Endothelial cell of umbilical vein (primary cell): ENCODE measurements around the gene CPB2. TPM values are rescaled to one million over a fixed set of nuclear protein-coding genes. Genes with fewer than 3 reads are reported as not detected.

Source experiments
- BruUV-seq: library from RNA; stranded (reverse); fragments of 400-500 nt; replicated peaks from 2 replicates; lab custom pipeline; 2021; lab: Mats Ljungman, UMichigan
- CTCF ChIA-PET: fragments of 300-600, 350-600 bp; sonication (Branson Sonifier 250); formaldehyde crosslinking; loops from one replicate; lab custom pipeline; 2021; ENCODE audit warnings: antibody characterized with exemption, inconsistent platforms; lab: Charles Lee
- POLR2A ChIA-PET: fragments of 300-600, 350-600 bp; sonication (Branson Sonifier 250); formaldehyde crosslinking; loops from one replicate; lab custom pipeline; 2021; ENCODE audit warnings: antibody characterized with exemption, inconsistent platforms; lab: Charles Lee
- DNase-seq: peaks from one replicate; pipeline ENCODE4 v3.0.0-alpha.2; 2011; ENCODE audit warnings: low read depth, low spot score
- FAIRE-seq: peaks from 2 replicates; lab custom pipeline; 2011; peaks lifted over from hg19 to GRCh38; lab: Jason Lieb, UNC
- H2AFZ ChIP-seq: 2 replicates; pipeline ENCODE4 v1.6.0; 2012; ENCODE audit warnings: low read depth, low read length, control low read depth, inconsistent platforms
- H3K27ac ChIP-seq: 2 replicates; pipeline ENCODE4 v1.5.1; 2011; ENCODE audit warnings: low read depth, mild to moderate bottlenecking, control low read depth, low read length, moderate library complexity; ENCODE audit not compliant: insufficient read depth
- H3K27me3 ChIP-seq, 2 experiments: 2 replicates each; pipeline versions ENCODE4 v1.6.0 to v1.6.1; 2011; ENCODE audit warnings: low read length in 2 of 2, mixed read lengths in 1 of 2; ENCODE audit not compliant: control insufficient read depth in 2 of 2, insufficient read depth in 2 of 2
- H3K36me3 ChIP-seq, 2 experiments: 2 replicates in 1 of 2; 3 replicates in 1 of 2; pipeline ENCODE4 v1.5.1; 2011; ENCODE audit warnings: low read length in 2 of 2, mild to moderate bottlenecking in 1 of 2, moderate library complexity in 1 of 2; ENCODE audit not compliant: control insufficient read depth in 2 of 2, insufficient read depth in 2 of 2; ENCODE audit errors: extremely low read depth in 1 of 2
- H3K4me1 ChIP-seq: 3 replicates; pipeline ENCODE4 v1.5.1; 2011; ENCODE audit warnings: mild to moderate bottlenecking, low read length; ENCODE audit not compliant: control insufficient read depth, insufficient read depth; ENCODE audit errors: extremely low read depth
- H3K4me2 ChIP-seq: 2 replicates; pipeline ENCODE4 v1.6.1; 2011; ENCODE audit warnings: low read length, control low read depth, mixed read lengths; ENCODE audit not compliant: insufficient read depth
- H3K4me3 ChIP-seq, 3 experiments: fragments of 200-600 bp in 1 of 3; sonication (generic), shearing (Covaris generic) in 1 of 3; replicated peaks in 1 of 3; 2 replicates each; pipeline ENCODE4 v1.5.1; 2011 to 2016; ENCODE audit warnings: control low read depth in 3 of 3, low read length in 3 of 3, mild to moderate bottlenecking in 2 of 3, inconsistent platforms in 1 of 3, low read depth in 1 of 3, moderate library complexity in 1 of 3; ENCODE audit not compliant: insufficient read depth in 1 of 3
- H3K79me2 ChIP-seq: 2 replicates; pipeline ENCODE4 v1.6.0; 2012; ENCODE audit warnings: low read length, inconsistent platforms; ENCODE audit not compliant: control insufficient read depth, insufficient read depth
- H3K9ac ChIP-seq: replicated peaks from 2 replicates; pipeline ENCODE3; 2011; ENCODE audit warnings: low read length, control low read depth; ENCODE audit not compliant: insufficient read depth; ENCODE audit errors: extremely low read depth
- H3K9me1 ChIP-seq: replicated peaks from 3 replicates; pipeline ENCODE4 v1.6.0; 2011; ENCODE audit warnings: mild to moderate bottlenecking, low read length; ENCODE audit not compliant: control insufficient read depth, insufficient read depth; ENCODE audit errors: extremely low read depth
- H3K9me3 ChIP-seq: replicated peaks from 2 replicates; pipeline ENCODE4 v1.5.1; 2012; ENCODE audit warnings: low read length, inconsistent platforms; ENCODE audit not compliant: control insufficient read depth, insufficient read depth
- H4K20me1 ChIP-seq: replicated peaks from 2 replicates; pipeline ENCODE3; 2011; ENCODE audit warnings: mild to moderate bottlenecking, low read length; ENCODE audit not compliant: control insufficient read depth, insufficient read depth; ENCODE audit errors: extremely low read depth
- EZH2 ChIP-seq: IDR thresholded peaks from 2 replicates; pipeline ENCODE4 v1.6.1; 2012; ENCODE audit warnings: borderline replicate concordance, low read depth, mild to moderate bottlenecking, moderate library complexity, low read length, inconsistent platforms; ENCODE audit not compliant: severe bottlenecking
- FOS ChIP-seq: IDR thresholded peaks from 2 replicates; pipeline ENCODE4 v1.6.1; 2011; ENCODE audit warnings: mild to moderate bottlenecking, low read length, moderate library complexity, borderline replicate concordance; ENCODE audit not compliant: insufficient read depth
- GATA2 ChIP-seq: IDR thresholded peaks from 2 replicates; pipeline ENCODE4 v1.7.0; 2011; ENCODE audit warnings: low read depth, mild to moderate bottlenecking, moderate library complexity, mixed read lengths, low read length; ENCODE audit not compliant: insufficient read length, insufficient read depth
- JUN ChIP-seq: IDR thresholded peaks from 2 replicates; pipeline ENCODE4 v1.6.1; 2011; ENCODE audit warnings: borderline replicate concordance, low read depth; ENCODE audit not compliant: insufficient read length, insufficient read depth
- MYC ChIP-seq: IDR thresholded peaks from one replicate; pipeline ENCODE4 v1.6.1; 2011; ENCODE audit warnings: mild to moderate bottlenecking, low read depth, low read length
- POLR2A ChIP-seq: IDR thresholded peaks from 2 replicates; pipeline ENCODE4 v1.6.1; 2012; ENCODE audit warnings: low read depth, mild to moderate bottlenecking, control low read depth, low read length
- POLR2AphosphoS5 ChIP-seq: IDR thresholded peaks from 2 replicates; pipeline ENCODE4 v1.6.1; 2012; ENCODE audit warnings: low read depth, mild to moderate bottlenecking, control low read depth, low read length, moderate library complexity; ENCODE audit not compliant: insufficient read depth
- dilution Hi-C: fragments of 300-500 bp; cut with MboI; formaldehyde crosslinking; loops from one replicate; pipeline ENCODE4 v1.15.0; 2019; ENCODE audit warnings: low sequenced_read_pairs; ENCODE audit not compliant: extremely low pct_ligation_motif_present
- intact Hi-C: fragments of 100-400 bp; cut with micrococcal nuclease; formaldehyde crosslinking; loops from one replicate; pipeline ENCODE4 v1.10.0; 2022
- polyA plus RNA-seq, 4 experiments: library from polyadenylated mRNA; depleted of rRNA in 3 of 4; stranded (reverse) in 3 of 4; unstranded in 1 of 4; fragments of >200 nt; gene quantifications; 2 replicates each; pipeline versions ENCODE4 v1.2.1 to v1.2.3, GENCODE V29; 2011 to 2012; ENCODE audit warnings: missing spikeins in 1 of 4
- total RNA-seq: library from RNA; stranded (reverse); gene quantifications from 2 replicates; pipeline ENCODE4 v1.2.3, GENCODE V29; 2021
- TF ChIP-seq, protein P1 (sequence below): IDR thresholded peaks from 2 replicates; pipeline ENCODE4 v1.6.1; 2011; ENCODE audit not compliant: insufficient read depth, insufficient read length
- TF ChIP-seq, protein P2 (sequence below), 2 donors: IDR thresholded peaks; 1 replicate in 1 of 2; 2 replicates in 1 of 2; pipeline ENCODE4 v1.5.1; 2011; ENCODE audit warnings: low read length in 2 of 2, mild to moderate bottlenecking in 2 of 2, moderate library complexity in 2 of 2, control low read depth in 1 of 2, inconsistent platforms in 1 of 2, low read depth in 1 of 2; ENCODE audit not compliant: insufficient read depth in 1 of 2; ENCODE audit errors: extremely low read depth in 1 of 2

CPB2 gene
- total and polyA plus RNA-seq, 2 donors (not counting 3 experiments of a cell fraction or from before 2014, with no cell fraction given): not detected

DNA sequence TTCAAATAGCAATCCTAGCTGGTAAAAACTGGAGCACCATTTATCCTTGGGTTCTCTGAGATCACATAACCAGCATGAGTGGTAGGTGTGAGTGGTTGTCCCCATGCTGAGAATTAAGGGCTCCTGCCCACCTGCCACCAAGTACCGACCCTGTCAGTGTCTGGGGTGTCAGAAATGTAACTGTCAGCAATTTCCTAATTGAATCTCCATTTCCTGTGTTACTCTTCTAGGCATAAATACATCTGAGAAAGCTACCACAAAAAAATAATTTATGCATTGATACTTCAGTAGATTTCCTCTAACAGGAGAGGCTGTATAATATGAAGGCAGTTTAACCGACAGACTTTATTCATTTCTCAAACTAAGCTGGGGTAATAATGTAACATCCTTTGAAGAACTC, 25.1 kb downstream of the CPB2 start:
- Histone ChIP-seq H4K20me1 (no peaks in the 10 kb centered on the region), H3K36me3 (no peaks in the 10 kb centered on the region), H3K4me1 (no peaks in the 10 kb centered on the region), H3K79me2 (no peaks in the 10 kb centered on the region), H3K4me2 (no peak overlapping the region), H3K4me3 (no peak overlapping the region), H3K27me3 (peaks cover 0 to 5% of the 10 kb centered on the region in 2 experiments), H2AFZ (no peak overlapping the region), H3K9me3 (no peaks in the 10 kb centered on the region), H3K27ac (no peak overlapping the region), H3K9ac (no peak overlapping the region), H3K9me1 (no peaks in the 10 kb centered on the region)
- BruUV-seq: no TSS peak
- no peak for FAIRE-seq
- TF ChIP-seq JUN: no peak
- TF ChIP-seq, protein P1, sequence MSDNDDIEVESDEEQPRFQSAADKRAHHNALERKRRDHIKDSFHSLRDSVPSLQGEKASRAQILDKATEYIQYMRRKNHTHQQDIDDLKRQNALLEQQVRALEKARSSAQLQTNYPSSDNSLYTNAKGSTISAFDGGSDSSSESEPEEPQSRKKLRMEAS: no peak
- TF ChIP-seq EZH2: no peak
- no peak for TF ChIP-seq POLR2A
- no peak for TF ChIP-seq FOS
- no peak for TF ChIP-seq GATA2
- TF ChIP-seq, protein P2, sequence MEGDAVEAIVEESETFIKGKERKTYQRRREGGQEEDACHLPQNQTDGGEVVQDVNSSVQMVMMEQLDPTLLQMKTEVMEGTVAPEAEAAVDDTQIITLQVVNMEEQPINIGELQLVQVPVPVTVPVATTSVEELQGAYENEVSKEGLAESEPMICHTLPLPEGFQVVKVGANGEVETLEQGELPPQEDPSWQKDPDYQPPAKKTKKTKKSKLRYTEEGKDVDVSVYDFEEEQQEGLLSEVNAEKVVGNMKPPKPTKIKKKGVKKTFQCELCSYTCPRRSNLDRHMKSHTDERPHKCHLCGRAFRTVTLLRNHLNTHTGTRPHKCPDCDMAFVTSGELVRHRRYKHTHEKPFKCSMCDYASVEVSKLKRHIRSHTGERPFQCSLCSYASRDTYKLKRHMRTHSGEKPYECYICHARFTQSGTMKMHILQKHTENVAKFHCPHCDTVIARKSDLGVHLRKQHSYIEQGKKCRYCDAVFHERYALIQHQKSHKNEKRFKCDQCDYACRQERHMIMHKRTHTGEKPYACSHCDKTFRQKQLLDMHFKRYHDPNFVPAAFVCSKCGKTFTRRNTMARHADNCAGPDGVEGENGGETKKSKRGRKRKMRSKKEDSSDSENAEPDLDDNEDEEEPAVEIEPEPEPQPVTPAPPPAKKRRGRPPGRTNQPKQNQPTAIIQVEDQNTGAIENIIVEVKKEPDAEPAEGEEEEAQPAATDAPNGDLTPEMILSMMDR (IDR thresholded peaks at IDR 0.05; ENCODE audit: extremely low read depth in 1 of 2, insufficient read depth in 1 of 2, low read depth in 1 of 2, low read length in 2 of 2): no peak
- TF ChIP-seq POLR2AphosphoS5: no peak
- TF ChIP-seq MYC: no peak
- intact Hi-C loops (no loop called here), dilution Hi-C loops (no loop called here)
- CTCF ChIA-PET: no interaction called here
- POLR2A ChIA-PET: no interaction called here
- DNase-seq: no peak
